Measurements from ENCODE around the gene LRRC4C.
"Not testable (repeated sequence)": the region's sequence is repeated elsewhere in the genome, so short reads cannot be mapped to it uniquely, and the experiment has no call there.

Gene LRRC4C

GRCh38 chr11:41040474-41040873 is 419.0 kb downstream of the LRRC4C start:
- DNase-seq (ENCODE audit: low read depth in 2 of 3, low spot score in 1 of 3) = no peak

- no peak for DNase-seq (ENCODE audit: low read depth in 2 of 3, low spot score in 1 of 3)
Measured at GRCh38 chr11:41039592-41039991, 419.9 kb downstream of the LRRC4C start.

GRCh38 chr11:41031551-41032060 is 427.8 kb downstream of the LRRC4C start:
- no peak for DNase-seq (ENCODE audit: low read depth in 2 of 3, low spot score in 1 of 3)

- no peak for DNase-seq (ENCODE audit: low read depth in 2 of 3, low spot score in 1 of 3)
Measured at GRCh38 chr11:41020259-41020658, 439.2 kb downstream of the LRRC4C start.

DNA sequence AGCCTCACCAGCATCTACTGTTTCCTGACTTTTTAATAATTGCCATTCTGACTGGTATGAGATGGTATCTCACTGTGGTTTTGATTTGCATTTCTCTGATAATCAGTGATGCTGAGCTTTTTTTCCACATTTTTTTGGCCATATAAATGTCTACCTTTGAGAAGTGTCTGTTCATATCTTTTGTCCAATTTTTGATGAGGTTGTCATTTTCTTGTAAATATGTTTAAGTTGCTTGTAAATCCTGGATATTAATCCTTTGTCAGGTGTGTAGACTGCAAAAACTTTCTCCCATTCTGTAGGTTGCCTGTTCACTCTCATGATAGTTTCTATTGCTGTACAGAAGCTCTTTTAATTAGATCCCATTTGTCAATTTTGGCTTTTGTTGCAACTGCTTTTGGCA is 439.8 kb downstream of the LRRC4C start:
- DNase-seq (ENCODE audit: low read depth in 2 of 3, low spot score in 1 of 3) = not testable (repeated sequence)

GRCh38 chr11:41018224-41018623 is 441.2 kb downstream of the LRRC4C start:
- no peak for DNase-seq (ENCODE audit: low read depth in 2 of 3, low spot score in 1 of 3)

- DNase-seq (ENCODE audit: low read depth in 2 of 3, low spot score in 1 of 3) = no peak
Measured at GRCh38 chr11:41010361-41011050, 448.9 kb downstream of the LRRC4C start.

- DNase-seq (ENCODE audit: low read depth in 2 of 3, low spot score in 1 of 3) = no peak
Measured at GRCh38 chr11:41005986-41006385, 453.5 kb downstream of the LRRC4C start.

- DNase-seq (ENCODE audit: low read depth in 2 of 3, low spot score in 1 of 3) = no peak
Measured at GRCh38 chr11:41003339-41004282, 455.8 kb downstream of the LRRC4C start.

GRCh38 chr11:40998920-40999319 is 460.5 kb downstream of the LRRC4C start:
- DNase-seq (ENCODE audit: low read depth in 2 of 3, low spot score in 1 of 3) = no peak

DNA sequence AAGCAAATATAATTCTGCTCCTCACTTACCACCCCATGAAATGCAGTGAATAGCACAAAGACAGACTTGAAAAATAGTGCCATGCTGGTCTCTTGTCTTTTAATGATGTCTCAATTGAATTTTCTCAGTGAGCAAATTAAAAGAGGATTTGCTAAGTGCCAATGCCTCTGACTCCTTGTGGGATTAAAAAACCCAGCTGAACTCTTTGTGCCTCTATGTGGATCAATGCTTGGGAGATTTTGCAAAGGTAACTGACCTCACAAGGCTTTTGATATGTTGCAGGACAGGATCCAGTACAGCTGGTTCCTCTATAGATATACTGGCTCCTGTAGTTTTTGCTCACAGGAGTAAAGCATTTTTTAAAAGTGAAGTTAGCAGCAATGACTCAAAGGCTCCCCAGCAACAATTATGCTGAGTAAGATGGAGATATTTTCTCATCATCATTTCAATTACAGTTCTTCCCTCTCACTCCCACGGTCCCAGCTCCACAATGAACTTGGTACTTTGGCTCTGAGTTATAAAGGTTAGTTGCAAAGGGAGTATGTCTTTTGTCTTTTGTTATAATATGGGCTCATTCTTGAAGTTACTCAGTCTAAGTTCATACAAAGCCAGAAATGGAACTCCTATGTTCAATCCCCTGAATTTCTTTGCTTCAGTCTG is 471.5 kb downstream of the LRRC4C start:
- no peak for DNase-seq (ENCODE audit: low read depth in 2 of 3, low spot score in 1 of 3)

DNA sequence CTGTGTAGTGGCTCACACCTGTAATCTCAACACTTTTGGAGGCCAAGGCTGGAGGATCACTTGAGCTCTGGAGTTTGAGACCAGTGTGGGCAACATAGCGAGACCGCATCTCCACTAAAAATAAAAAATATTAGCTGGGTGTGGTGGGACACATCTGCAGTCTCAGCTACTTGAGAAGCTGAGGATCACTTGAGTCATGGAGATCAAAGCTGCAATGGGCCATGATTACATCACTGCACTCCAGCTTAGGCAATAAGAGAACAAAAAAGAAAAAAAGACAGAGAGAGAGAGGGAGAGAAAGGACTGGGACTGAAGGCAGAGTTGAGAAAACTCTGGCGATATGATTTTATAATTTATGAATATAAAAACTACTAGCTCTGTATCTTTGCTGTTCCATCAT is 473.1 kb downstream of the LRRC4C start:
- no peak for DNase-seq (ENCODE audit: low read depth in 2 of 3, low spot score in 1 of 3)

- no peak for DNase-seq (ENCODE audit: low read depth in 2 of 3, low spot score in 1 of 3)
Measured at GRCh38 chr11:40975076-40975475, 484.4 kb downstream of the LRRC4C start.

DNA sequence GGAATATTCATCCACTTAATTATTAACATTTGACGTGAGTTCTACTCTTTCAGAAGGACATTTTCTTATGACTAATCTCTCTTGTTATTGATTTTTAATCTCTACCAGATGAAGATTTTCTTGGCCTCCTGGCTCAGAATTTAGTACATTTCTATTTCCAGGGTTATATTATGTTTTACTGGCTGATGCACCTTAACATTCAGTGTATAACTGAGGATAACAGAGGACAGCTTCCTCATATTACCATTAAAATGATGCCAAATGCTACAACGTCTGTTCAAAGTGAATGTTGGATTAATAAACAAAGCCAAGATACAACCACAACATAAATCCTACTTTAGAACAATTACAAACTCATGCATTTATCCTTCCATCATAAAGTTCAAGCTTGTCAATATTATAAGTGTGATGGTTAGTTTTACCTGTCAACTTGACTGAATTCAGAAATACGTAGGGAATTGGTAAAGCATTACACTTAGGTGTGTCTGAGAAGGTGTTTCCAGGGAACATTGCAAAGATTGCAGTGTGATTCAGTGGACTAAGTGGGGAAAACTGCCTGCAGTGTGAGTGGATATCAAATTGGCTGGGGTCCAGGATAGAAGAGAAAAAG is 485.2 kb downstream of the LRRC4C start:
- DNase-seq (ENCODE audit: low read depth in 2 of 3, low spot score in 1 of 3) = no peak

GRCh38 chr11:40958707-40959106 is 500.7 kb downstream of the LRRC4C start:
- no peak for DNase-seq (ENCODE audit: low read depth in 2 of 3, low spot score in 1 of 3)

DNA sequence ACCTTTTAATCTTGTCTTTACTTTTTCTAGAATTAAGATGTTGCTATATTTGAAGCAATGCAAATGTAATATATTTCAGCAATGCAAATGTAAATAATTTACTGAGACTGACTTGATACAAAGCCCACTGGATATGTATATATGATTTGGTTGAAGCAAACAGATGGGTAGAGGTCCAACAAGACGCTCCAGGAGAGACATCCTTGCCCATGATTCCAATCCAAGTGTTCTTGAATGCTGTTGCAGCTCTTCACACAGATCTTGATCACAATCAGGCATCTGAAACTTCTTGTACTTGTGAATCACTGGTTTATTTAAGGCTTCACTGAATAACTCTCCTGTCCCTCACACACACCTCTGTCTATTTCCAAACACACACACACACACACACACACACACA is 507.0 kb downstream of the LRRC4C start:
- no peak for DNase-seq (ENCODE audit: low read depth in 2 of 3, low spot score in 1 of 3)

DNA sequence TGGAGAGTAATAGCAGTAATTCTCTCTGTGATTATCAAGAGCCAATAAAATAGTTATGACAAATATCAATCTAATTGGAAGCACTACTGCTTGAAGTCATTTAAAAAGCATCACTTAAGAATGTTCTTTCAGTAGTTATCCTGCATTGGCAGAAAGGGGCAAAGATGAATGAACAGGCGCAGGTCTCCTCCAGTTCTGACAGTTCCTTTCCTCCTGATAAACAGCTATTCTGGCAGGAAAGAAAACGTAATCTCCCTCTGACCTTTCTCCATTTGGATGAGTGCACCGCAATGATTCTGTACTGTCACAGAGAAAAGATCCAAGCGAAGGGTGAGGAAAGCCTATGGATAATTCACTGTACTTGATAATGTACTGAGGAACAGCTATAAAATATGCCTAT is 521.5 kb downstream of the LRRC4C start:
- no peak for DNase-seq (ENCODE audit: low read depth in 2 of 3, low spot score in 1 of 3)

DNA sequence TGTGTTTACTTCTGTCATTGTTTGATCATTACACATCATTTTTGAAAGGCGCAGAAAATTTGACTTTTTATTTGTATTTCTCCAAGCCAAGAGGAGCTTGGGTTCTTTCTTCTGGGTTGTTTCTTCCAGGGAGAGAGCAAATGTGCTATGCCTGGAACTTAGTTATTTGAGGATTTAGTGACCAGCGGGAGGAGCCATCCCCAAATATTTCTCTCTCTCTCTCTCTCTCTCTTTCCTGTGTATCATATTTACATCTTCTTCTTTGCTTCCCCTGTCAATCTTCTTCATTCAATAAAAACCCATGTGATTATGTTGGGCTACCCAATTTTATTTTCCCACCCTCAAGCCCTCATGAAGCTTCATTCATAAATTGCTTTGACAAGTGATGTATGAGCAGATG is 534.5 kb downstream of the LRRC4C start:
- DNase-seq (ENCODE audit: low read depth in 2 of 3, low spot score in 1 of 3) = no peak

DNA sequence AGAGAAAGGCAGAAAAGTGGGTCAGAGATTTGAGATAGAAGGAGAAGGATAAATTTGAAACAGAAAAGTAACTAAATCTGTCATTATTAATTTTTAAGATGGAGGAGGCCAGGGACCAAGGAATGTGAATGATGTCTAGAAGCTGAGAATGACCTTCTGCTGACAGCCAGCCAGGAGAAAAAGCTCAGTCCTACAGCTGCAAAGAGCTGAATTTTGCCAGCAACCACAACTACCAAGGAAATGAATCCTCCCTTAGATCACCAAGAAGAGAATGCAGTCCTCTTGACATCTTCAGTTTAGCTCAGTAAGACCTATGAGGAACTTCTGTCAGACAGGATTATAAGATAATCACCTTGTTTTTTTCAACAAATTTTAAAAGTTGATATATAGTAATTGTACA is 538.2 kb downstream of the LRRC4C start:
- DNase-seq (ENCODE audit: low read depth in 2 of 3, low spot score in 1 of 3) = no peak

- DNase-seq (ENCODE audit: low read depth in 2 of 3, low spot score in 1 of 3) = not testable (repeated sequence)
Measured at GRCh38 chr11:40910774-40911173, 548.7 kb downstream of the LRRC4C start.

GRCh38 chr11:40894501-40894900 is 565.0 kb downstream of the LRRC4C start:
- no peak for DNase-seq (ENCODE audit: low read depth in 2 of 3, low spot score in 1 of 3)
